ENCODE measurements around the gene WDFY2. TPM values are rescaled to one million over a fixed set of nuclear protein-coding genes. Genes with fewer than 3 reads are reported as not detected.

The WDFY2 gene
- total and polyA plus RNA-seq, 10 of the 15 experiments (the other 5 are each of a cell fraction or from before 2014, with no cell fraction given) = 2.1 to 13.0 (median 8.1) TPM

- no peaks in the 10 kb centered on the region for H4K20me1 ChIP-seq (ENCODE audit: control insufficient read depth, insufficient read depth)
- DNase-seq (ENCODE audit: low read depth, low spot score) (no peak), FAIRE-seq (no peak), ATAC-seq (no peak)
- peaks cover 27% of the 10 kb centered on the region for H3K4me1 ChIP-seq (ENCODE audit: control insufficient read depth, insufficient read depth, low read length)
- in situ Hi-C loops (cut with MboI) (loop anchor here (5.0 kb wide), 2 partner anchors 353 to 673 kb away; no protein-coding TSS in a partner anchor), intact Hi-C loops (cut with micrococcal nuclease; ENCODE audit: unreplicated experiment) (loop anchor here (2.0 to 5.0 kb wide), 2 partner anchors 211 to 508 kb away; partner anchors contain the start of gene WDFY2)
- POLR2A ChIA-PET = interaction anchor here (0.7 to 1.0 kb wide), 4 partner anchors 9 to 375 kb away, joined by 3 to 5 read pairs (median 3); no protein-coding TSS in a partner anchor
- H3K27me3 ChIP-seq (replicated peaks in 1 of 2; ENCODE audit: control insufficient read depth in 2 of 2, insufficient read depth in 2 of 2, low read length in 1 of 2) = no peaks in the 10 kb centered on the region
- no peak overlapping the region for H3K27ac ChIP-seq (ENCODE audit: control insufficient read depth, insufficient read depth)
- no TSS peak for BruUV-seq (replicated peaks)
- H3K9me3 ChIP-seq (replicated peaks; ENCODE audit: control insufficient read depth, insufficient read depth, low read length) = no peaks in the 10 kb centered on the region
- H3K4me3 ChIP-seq = no peak overlapping the region
- H3K9ac ChIP-seq (ENCODE audit: control insufficient read depth, insufficient read depth, low read length) = no peak overlapping the region
- SMC1A ChIA-PET (ENCODE audit: uncharacterized antibody, unreplicated experiment) = interaction anchor here (0.8 to 7.2 kb wide), 23 partner anchors 9 to 671 kb away, joined by 3 to 71 read pairs (median 5); partner anchors contain the start of gene INTS6
- no peak overlapping the region for H2AFZ ChIP-seq (ENCODE audit: control insufficient read depth, low read depth, low read length)
- WGBS (ENCODE audit: insufficient coverage, insufficient replicate concordance, low lambda C conversion rate, missing lambda C conversion rate) = 100% methylated on average over 2 of the region's 2 CpGs
- TF ChIP-seq BCL11A (IDR thresholded peaks at IDR 0.05; ENCODE audit: low read depth, low read length) (no peak), E2F4 (IDR thresholded peaks at IDR 0.05; ENCODE audit: low read depth, low read length) (no peak), IRF3 (IDR thresholded peaks at IDR 0.05) (no peak), POLR2AphosphoS5 (IDR thresholded peaks at IDR 0.05; ENCODE audit: low read length) (no peak), FOXM1 (IDR thresholded peaks at IDR 0.05; ENCODE audit: low read depth, low read length) (no peak), MXI1 (IDR thresholded peaks at IDR 0.05; ENCODE audit: low read depth, low read length) (no peak)
- no peaks in the 10 kb centered on the region for H3K79me2 ChIP-seq (ENCODE audit: control insufficient read depth, insufficient read depth, low read length)
- no peak overlapping the region for H3K4me2 ChIP-seq (ENCODE audit: control insufficient read depth, insufficient read depth)
- RAD21 ChIA-PET (ENCODE audit: unreplicated experiment) = interaction anchor here (0.8 to 10.2 kb wide), 15 partner anchors 8 to 671 kb away, joined by 3 to 104 read pairs (median 5); partner anchors contain the start of gene INTS6
- CTCF ChIA-PET = interaction anchor here (0.8 to 8.9 kb wide), 19 partner anchors 8 to 671 kb away, joined by 3 to 152 read pairs (median 8); no protein-coding TSS in a partner anchor
- H3K36me3 ChIP-seq (ENCODE audit: control insufficient read depth in 2 of 2, insufficient read depth in 2 of 2, low read length in 1 of 2) = no peaks in the 10 kb centered on the region
Observed at GRCh38 chr13:51795419-51795818, 211.2 kb downstream of the WDFY2 start.

Measured in GM12878 (cell line).